ENCODE results near the gene R3HCC1L. TPM values are rescaled to one million over a fixed set of nuclear protein-coding genes. Genes with fewer than 3 reads are reported as not detected.

R3HCC1L gene
- total RNA-seq, 1 donor from 2014 or later = 4.8 TPM

- DNase-seq (ENCODE audit: low spot score) (no peak), ATAC-seq (no peak)
Observed at GRCh38 chr10:98270786-98271185, 136.3 kb downstream of the R3HCC1L start.

- ATAC-seq (no peak), DNase-seq (ENCODE audit: low spot score) (no peak)
Observed at GRCh38 chr10:98272245-98272644, 137.8 kb downstream of the R3HCC1L start.

GRCh38 chr10:98272656-98273055 lies 138.2 kb downstream of the R3HCC1L start:
- ATAC-seq = no peak
- no peak for DNase-seq (ENCODE audit: low spot score)

GRCh38 chr10:98273057-98273850 lies 138.8 kb downstream of the R3HCC1L start:
- no peak for DNase-seq (ENCODE audit: low spot score)
- no peak for ATAC-seq

- ATAC-seq (no peak), DNase-seq (ENCODE audit: low spot score) (no peak)
Observed at GRCh38 chr10:98274562-98274961, 140.1 kb downstream of the R3HCC1L start.

- DNase-seq (ENCODE audit: low spot score) (no peak), ATAC-seq (no peak)
Observed at GRCh38 chr10:98276311-98276710, 141.9 kb downstream of the R3HCC1L start.

- ATAC-seq = no peak
- no peak for DNase-seq (ENCODE audit: low spot score)
Observed at GRCh38 chr10:98285416-98285815, 151.0 kb downstream of the R3HCC1L start.

- ATAC-seq = no peak
- no peak for DNase-seq (ENCODE audit: low spot score)
Observed at GRCh38 chr10:98286419-98286818, 152.0 kb downstream of the R3HCC1L start.

- ATAC-seq (no peak), DNase-seq (ENCODE audit: low spot score) (no peak)
Observed at GRCh38 chr10:98287321-98287720, 152.9 kb downstream of the R3HCC1L start.

- ATAC-seq (no peak), DNase-seq (ENCODE audit: low spot score) (no peak)
Observed at GRCh38 chr10:98289802-98290209, 155.3 kb downstream of the R3HCC1L start.

GRCh38 chr10:98292971-98293370 lies 158.5 kb downstream of the R3HCC1L start:
- ATAC-seq (no peak), DNase-seq (ENCODE audit: low spot score) (no peak)

- ATAC-seq (no peak), DNase-seq (ENCODE audit: low spot score) (no peak)
Observed at GRCh38 chr10:98293550-98294269, 159.3 kb downstream of the R3HCC1L start.

GRCh38 chr10:98294270-98294627 lies 159.8 kb downstream of the R3HCC1L start:
- DNase-seq (ENCODE audit: low spot score) (no peak), ATAC-seq (no peak)

Other genes starting within 250 kb of the R3HCC1L start
- 0.28 TPM for gene CRTAC1, start 104.0 kb upstream of the R3HCC1L start, total RNA-seq
- gene LOXL4, start 133.5 kb downstream of the R3HCC1L start, total RNA-seq = 0.55 TPM

All from left lobe of liver (tissue), 2 donors.